Cardiac muscle cell (in vitro differentiated cells and primary cell): ENCODE data around the gene IL19. TPM values are rescaled to one million over a fixed set of nuclear protein-coding genes. Genes with fewer than 3 reads are reported as not detected.

Experiments
- DNase-seq, 2 donors: peaks; one replicate each; pipeline versions ENCODE4 v3.0.0 to v3.0.0-alpha.2; 2010 to 2017; ENCODE audit warnings: low read depth in 1 of 2, low spot score in 1 of 2
- H3K27ac ChIP-seq: fragments of 200-600 bp; sonication (generic); 2 replicates; pipeline ENCODE4 v1.5.1; 2016
- H3K27me3 ChIP-seq: fragments of 200-600 bp; sonication (generic); 2 replicates; pipeline ENCODE4 v1.6.0; 2016; ENCODE audit warnings: control low read depth
- H3K36me3 ChIP-seq: fragments of 200-600 bp; sonication (generic); 2 replicates; pipeline ENCODE4 v1.5.1; 2016; ENCODE audit warnings: control low read depth
- H3K4me1 ChIP-seq: fragments of 200-600 bp; sonication (generic); 2 replicates; pipeline ENCODE4 v1.8.1; 2017; ENCODE audit warnings: low read depth, mild to moderate bottlenecking, mixed run types
- H3K4me3 ChIP-seq: fragments of 200-600 bp; sonication (generic); 2 replicates; pipeline ENCODE4 v1.5.1; 2016; ENCODE audit warnings: mild to moderate bottlenecking
- H3K9me3 ChIP-seq: fragments of 200-600 bp; sonication (generic); 2 replicates; pipeline ENCODE4 v1.5.1; 2017; ENCODE audit warnings: low read depth, mild to moderate bottlenecking, control low read depth
- polyA plus RNA-seq: library from polyadenylated mRNA; unstranded; fragments of >200 nt; fragmentation: Nextera tagmentation; extraction: Ambion mirVana; gene quantifications from 2 replicates; pipeline ENCODE4 v1.2.1, GENCODE V29; 2016
- total RNA-seq: library from RNA; depleted of rRNA; stranded (reverse); fragments of >200 nt; gene quantifications from 2 replicates; pipeline ENCODE4 v1.2.3, GENCODE V29; 2016
- TF ChIP-seq, protein P1 (sequence below): IDR thresholded peaks from 2 replicates; pipeline ENCODE4 v1.5.1; 2012; ENCODE audit warnings: low read depth, mild to moderate bottlenecking, low read length

Gene IL19
- total and polyA plus RNA-seq, 2 experiments from 2014 or later, result not detected

- H3K4me1 ChIP-seq, result no peaks in the 10 kb centered on the region
- H3K36me3 ChIP-seq, result no peaks in the 10 kb centered on the region
- DNase-seq, result no peak
- TF ChIP-seq, protein P1, sequence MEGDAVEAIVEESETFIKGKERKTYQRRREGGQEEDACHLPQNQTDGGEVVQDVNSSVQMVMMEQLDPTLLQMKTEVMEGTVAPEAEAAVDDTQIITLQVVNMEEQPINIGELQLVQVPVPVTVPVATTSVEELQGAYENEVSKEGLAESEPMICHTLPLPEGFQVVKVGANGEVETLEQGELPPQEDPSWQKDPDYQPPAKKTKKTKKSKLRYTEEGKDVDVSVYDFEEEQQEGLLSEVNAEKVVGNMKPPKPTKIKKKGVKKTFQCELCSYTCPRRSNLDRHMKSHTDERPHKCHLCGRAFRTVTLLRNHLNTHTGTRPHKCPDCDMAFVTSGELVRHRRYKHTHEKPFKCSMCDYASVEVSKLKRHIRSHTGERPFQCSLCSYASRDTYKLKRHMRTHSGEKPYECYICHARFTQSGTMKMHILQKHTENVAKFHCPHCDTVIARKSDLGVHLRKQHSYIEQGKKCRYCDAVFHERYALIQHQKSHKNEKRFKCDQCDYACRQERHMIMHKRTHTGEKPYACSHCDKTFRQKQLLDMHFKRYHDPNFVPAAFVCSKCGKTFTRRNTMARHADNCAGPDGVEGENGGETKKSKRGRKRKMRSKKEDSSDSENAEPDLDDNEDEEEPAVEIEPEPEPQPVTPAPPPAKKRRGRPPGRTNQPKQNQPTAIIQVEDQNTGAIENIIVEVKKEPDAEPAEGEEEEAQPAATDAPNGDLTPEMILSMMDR, result no peak
- H3K27me3 ChIP-seq, result no peaks in the 10 kb centered on the region
- H3K9me3 ChIP-seq, result no peaks in the 10 kb centered on the region
- no peak overlapping the region for H3K27ac ChIP-seq
- no peak overlapping the region for H3K4me3 ChIP-seq
These were observed 18.0 kb downstream of the IL19 start for GRCh38 chr1:206788487-206789050.

DNA sequence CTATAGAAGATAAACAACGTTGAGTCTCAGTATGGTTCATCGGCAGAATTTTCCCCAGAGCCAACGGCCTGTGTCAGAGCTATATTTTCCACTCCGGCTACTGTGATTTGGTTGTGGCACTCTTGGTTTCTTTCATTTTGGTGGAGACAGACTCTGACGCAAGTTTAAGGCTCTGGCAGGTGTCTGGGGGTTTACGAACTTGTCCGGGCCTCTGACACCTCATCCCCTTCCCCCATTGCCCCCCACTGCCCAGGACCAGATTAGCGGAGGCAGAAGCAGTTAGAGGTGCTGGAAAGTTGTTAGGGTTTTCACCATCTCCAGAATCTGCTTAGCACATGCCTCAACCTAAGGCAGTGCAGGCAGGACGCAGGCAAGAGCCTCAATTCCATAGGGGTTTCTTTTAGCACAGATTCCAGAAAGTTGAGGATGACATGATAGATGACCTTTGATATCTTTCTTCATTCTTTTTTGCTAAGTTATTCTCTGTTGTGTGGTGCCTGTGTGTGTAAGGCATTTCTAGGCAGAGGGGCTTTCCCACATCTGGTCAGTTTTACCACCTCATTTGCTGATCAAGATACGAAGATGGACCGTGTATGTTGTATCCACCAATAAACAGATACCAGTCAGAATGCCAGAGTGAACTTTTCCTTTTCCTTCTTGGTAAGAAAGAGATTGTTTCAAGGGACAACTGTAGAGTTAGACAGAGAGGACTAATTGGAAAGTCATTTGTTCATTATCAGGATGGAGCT is 20.1 kb downstream of the IL19 start:
- DNase-seq, result no peak
- Histone ChIP-seq H3K4me1 (no peaks in the 10 kb centered on the region), H3K36me3 (no peaks in the 10 kb centered on the region), H3K4me3 (no peak overlapping the region), H3K27me3 (no peaks in the 10 kb centered on the region), H3K27ac (no peak overlapping the region), H3K9me3 (no peaks in the 10 kb centered on the region)
- TF ChIP-seq, protein P1, result no peak

DNA sequence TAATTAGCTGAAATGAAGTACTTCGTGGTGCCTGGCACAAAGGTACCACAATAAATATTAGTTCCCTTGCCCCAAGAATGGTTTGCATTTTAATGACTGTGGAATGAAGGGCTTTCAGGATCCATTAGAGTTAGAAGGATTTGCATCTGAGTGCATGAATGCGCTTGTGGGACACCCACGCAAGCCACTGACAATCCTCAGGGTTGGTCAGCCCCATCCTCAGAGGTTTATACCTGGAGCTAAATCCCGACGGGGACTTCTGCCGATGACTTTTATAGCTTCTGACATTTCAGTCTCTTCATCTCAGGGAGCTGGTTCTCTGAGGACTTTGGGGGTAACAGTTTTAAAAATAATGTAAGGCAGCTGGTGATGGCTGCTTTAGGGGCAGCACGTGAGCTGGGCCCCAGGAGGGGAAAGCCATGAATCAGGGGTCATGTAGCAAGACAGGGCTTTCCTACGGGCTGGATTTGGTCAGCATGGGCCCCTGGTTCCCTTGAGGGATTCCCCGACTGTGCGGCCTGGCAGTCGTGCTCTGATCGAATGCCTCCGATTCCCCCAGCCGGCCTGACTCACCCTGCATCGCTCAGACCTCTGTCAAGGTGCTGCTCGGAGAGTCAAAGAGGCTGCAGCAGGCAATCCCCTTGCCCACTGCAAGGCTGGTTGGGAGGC is 22.5 kb downstream of the IL19 start:
- H3K27me3 ChIP-seq, result no peaks in the 10 kb centered on the region
- DNase-seq, result no peak
- TF ChIP-seq, protein P1, result no peak

DNA sequence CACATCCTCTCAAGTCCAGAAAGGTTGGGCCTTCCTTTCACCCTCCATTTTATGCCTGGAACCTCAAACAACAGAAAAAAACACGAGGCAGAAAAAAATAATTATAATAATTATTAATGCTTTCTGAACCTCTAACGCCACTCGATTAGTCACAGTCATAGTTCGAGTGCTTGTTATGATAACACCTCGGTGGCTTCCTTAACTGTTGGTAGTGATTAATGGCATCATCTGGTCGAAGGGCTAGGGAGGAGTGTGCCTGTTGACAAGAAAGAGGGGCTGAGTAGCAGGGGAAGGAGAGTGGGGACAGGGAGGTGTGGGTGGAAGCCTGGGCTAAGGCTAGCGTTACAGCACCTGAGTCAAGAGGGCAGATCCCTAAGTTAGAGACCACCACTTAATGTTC is 23.0 kb downstream of the IL19 start:
- Histone ChIP-seq H3K36me3 (no peaks in the 10 kb centered on the region), H3K27me3 (no peaks in the 10 kb centered on the region), H3K27ac (no peak overlapping the region), H3K4me1 (no peaks in the 10 kb centered on the region), H3K4me3 (no peak overlapping the region), H3K9me3 (no peaks in the 10 kb centered on the region)
- no peak for DNase-seq
- TF ChIP-seq, protein P1, result no peak

More for the DNA sequence above, 22.5 kb downstream of the IL19 start:
- no peaks in the 10 kb centered on the region for H3K36me3 ChIP-seq
- H3K9me3 ChIP-seq, result no peaks in the 10 kb centered on the region
- H3K4me1 ChIP-seq, result no peaks in the 10 kb centered on the region
- no peak overlapping the region for H3K4me3 ChIP-seq
- H3K27ac ChIP-seq, result no peak overlapping the region

DNA sequence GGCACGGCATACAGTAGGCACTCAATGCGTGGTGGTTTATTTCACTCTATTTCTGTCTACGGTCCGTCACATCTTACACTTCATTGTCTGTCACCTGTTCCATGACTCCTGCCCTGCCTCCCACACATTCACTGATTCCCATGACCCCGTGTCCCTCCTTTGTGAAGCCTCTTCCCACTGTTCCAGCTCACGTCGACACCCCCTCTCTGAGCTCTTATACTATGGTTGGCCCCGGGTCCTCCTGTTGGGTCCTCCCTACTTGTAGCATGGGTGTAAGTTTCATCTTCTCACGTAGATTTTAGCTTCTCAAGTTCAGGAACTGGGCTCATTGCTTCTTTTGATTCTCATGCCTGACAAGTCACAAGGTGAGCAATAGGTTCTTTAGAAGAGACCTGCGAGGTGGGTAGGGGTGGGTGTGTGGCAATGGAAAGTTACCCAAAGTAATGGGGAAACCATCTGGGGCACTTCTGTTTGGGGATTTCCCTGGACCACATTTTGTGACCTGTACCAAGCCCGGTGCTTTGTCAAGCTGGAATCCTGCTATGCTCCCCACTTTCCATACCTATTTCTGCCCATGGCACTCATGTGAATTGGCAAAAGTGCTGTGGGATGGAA is 23.8 kb downstream of the IL19 start:
- Histone ChIP-seq H3K27ac (no peak overlapping the region), H3K9me3 (no peaks in the 10 kb centered on the region), H3K4me1 (no peaks in the 10 kb centered on the region), H3K36me3 (no peaks in the 10 kb centered on the region), H3K27me3 (no peaks in the 10 kb centered on the region), H3K4me3 (no peak overlapping the region)
- no peak for DNase-seq
- TF ChIP-seq, protein P1, result no peak
